ENCODE measurements around the gene ALG10B.

DNA sequence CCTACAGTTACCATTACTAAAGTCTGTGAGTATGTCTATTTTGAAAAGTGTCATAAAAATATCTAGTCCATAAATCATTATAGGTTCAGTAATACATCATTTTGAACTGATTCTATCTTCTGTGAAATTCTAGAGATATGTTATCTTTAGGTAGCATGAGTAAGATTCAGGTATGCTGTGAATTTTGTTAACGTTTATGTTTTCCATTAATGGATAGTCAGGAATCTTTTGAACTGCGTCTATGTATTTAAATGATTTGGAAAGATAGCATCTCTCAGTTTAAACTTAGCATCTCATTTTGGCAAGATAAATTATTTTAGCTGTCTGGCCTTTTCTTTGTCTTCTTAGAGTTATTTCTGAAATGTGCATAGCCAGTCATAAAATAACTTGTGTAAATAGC, 8.3 kb downstream of the ALG10B start:
- TF ChIP-seq, protein P1, sequence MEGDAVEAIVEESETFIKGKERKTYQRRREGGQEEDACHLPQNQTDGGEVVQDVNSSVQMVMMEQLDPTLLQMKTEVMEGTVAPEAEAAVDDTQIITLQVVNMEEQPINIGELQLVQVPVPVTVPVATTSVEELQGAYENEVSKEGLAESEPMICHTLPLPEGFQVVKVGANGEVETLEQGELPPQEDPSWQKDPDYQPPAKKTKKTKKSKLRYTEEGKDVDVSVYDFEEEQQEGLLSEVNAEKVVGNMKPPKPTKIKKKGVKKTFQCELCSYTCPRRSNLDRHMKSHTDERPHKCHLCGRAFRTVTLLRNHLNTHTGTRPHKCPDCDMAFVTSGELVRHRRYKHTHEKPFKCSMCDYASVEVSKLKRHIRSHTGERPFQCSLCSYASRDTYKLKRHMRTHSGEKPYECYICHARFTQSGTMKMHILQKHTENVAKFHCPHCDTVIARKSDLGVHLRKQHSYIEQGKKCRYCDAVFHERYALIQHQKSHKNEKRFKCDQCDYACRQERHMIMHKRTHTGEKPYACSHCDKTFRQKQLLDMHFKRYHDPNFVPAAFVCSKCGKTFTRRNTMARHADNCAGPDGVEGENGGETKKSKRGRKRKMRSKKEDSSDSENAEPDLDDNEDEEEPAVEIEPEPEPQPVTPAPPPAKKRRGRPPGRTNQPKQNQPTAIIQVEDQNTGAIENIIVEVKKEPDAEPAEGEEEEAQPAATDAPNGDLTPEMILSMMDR (IDR thresholded peaks at IDR 0.05), result no peak
- TF ChIP-seq POLR2A (IDR thresholded peaks at IDR 0.05; ENCODE audit: low read depth), result no peak
- no peak for TF ChIP-seq POLR2AphosphoS5 (IDR thresholded peaks at IDR 0.05)

Measured in esophagus muscularis mucosa (tissue), 3 donors.